ENCODE data around the gene SPTLC1.
"Not testable (repeated sequence)": the region's sequence is repeated elsewhere in the genome, so short reads cannot be mapped to it uniquely, and the experiment has no call there.

The SPTLC1 gene

DNA sequence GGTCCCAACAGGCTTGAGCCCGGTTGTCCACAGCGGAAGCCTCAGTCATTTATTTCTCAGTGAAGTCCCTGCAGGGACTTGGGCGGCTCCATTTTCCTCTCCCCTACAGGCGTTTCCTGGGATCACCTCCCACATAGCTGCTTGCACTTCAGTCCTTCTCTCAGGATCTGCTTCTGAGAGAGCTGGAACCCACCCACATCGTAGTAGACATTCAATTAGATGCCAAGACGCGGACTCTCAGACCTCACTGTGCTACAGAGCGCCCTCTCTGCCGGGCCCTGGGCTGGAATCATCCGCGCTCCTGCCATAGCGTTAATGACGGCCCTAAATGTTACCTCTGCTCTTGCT lies 111.2 kb downstream of the SPTLC1 start:
- DNase-seq (ENCODE audit: insufficient read length) (no peak), FAIRE-seq (no peak)
- TF ChIP-seq POLR2AphosphoS5 (IDR thresholded peaks at IDR 0.05; ENCODE audit: low read depth, low read length) (no peak), POLR2A (IDR thresholded peaks at IDR 0.05; ENCODE audit: low read depth, low read length) (no peak), TAF1 (IDR thresholded peaks at IDR 0.05; ENCODE audit: borderline replicate concordance, low read depth, low read length) (no peak)

DNA sequence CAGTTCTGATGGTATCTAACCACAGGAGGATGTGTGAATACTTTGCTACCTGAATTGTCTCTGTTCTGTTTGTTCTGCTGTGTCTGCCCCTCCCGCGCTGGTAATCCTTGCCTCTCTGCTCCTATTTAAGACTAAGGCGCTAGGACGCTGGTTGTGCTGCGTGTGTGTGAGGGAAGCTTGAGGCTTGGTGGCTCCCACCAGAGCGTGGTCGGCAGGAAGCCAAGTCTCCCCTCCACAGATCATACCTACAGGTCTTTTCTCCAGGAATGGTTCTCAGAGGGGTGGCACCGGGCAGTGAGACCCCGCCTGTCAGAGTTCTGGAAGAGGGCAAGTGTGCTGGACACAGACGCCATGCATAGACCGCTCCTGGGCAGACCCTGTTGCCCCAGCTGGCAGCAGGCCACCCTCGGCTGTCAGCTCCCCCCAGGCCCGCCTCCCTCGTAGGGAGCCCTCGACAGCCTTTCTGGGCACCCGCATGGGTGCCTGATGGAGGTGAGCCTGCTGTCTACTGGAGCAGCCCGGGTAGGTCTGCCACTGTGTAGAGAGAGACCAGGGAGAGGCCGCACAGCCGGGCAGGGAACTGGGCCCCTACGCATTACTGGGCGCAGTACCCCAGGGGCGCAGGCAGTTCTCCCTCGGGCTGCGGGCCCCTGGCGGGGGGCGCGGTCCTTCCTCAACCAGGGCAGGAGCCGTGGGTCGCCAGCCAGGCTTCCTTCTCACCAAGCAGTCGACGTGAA lies 111.7 kb downstream of the SPTLC1 start:
- DNase-seq (ENCODE audit: insufficient read length) (no peak), FAIRE-seq (no peak)
- no peak for TF ChIP-seq TAF1 (IDR thresholded peaks at IDR 0.05; ENCODE audit: borderline replicate concordance, low read depth, low read length)

GRCh38 chr9:92001948-92002347 lies 113.3 kb downstream of the SPTLC1 start:
- DNase-seq (ENCODE audit: insufficient read length); FAIRE-seq: not testable (repeated sequence)

- FAIRE-seq (no peak), DNase-seq (ENCODE audit: insufficient read length) (no peak)
- TF ChIP-seq POLR2A (IDR thresholded peaks at IDR 0.05; ENCODE audit: low read depth, low read length) = no peak
- TF ChIP-seq POLR2AphosphoS5 (IDR thresholded peaks at IDR 0.05; ENCODE audit: low read depth, low read length) = no peak
- TF ChIP-seq TAF1 (IDR thresholded peaks at IDR 0.05; ENCODE audit: borderline replicate concordance, low read depth, low read length) = no peak
Observed at GRCh38 chr9:92001244-92001643, 114.0 kb downstream of the SPTLC1 start.

DNA sequence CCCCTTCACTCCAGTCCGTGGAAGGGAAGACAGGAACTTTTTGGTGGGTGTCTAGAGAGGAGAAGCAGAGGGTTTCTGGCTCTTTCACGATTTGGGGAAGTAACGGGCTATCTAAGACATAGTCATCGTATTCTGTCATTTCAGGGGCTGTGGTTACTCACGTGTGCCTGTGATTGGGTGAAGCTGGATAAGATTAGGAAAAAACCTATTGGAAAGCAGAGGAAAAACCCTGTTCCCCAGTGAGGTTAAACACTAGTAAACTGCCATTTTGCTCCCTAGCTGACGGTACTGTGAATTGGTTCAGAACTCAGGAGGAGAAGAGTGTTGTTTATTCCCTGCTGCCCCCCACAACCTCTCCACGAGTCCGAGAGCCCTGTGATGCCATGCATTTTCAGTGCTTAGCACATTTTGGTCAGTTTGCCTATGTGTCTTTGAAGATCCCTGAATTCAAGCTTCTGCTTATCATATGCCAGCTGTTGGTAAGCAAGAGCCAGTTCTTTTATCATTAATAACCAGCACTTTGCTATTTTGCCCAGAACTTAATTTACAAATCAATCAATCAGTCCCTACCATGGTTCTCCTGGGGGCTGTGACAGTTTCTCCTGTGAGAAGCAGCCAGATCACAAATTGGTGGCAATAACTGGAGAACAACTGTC lies 120.1 kb downstream of the SPTLC1 start:
- FAIRE-seq (no peak), DNase-seq (ENCODE audit: insufficient read length) (no peak)
- TF ChIP-seq POLR2A (IDR thresholded peaks at IDR 0.05; ENCODE audit: low read depth, low read length) (no peak), POLR2AphosphoS5 (IDR thresholded peaks at IDR 0.05; ENCODE audit: low read depth, low read length) (no peak), TAF1 (IDR thresholded peaks at IDR 0.05; ENCODE audit: borderline replicate concordance, low read depth, low read length) (no peak)

DNA sequence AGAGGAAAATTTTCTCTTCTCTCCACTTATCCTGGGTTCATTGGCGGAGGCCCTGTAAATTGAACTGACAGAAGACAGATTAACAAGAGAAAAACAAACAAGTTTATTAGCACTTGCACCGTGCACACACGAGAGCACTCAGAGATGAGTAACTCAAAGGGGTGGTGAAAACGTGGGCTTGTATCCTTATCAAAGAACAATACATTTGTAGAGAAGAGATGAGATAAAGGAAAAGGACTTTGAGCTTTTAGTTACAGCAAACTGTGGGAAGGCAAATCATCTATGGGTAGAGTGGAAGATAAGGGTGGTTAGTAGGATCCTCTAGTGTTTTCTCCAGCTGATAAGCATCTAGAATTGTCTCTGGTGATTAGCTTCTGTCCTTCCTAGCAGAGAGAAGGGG lies 120.8 kb downstream of the SPTLC1 start:
- FAIRE-seq (no peak), DNase-seq (ENCODE audit: insufficient read length) (no peak)
- no peak for TF ChIP-seq POLR2A (IDR thresholded peaks at IDR 0.05; ENCODE audit: low read depth, low read length)
- no peak for TF ChIP-seq POLR2AphosphoS5 (IDR thresholded peaks at IDR 0.05; ENCODE audit: low read depth, low read length)
- TF ChIP-seq TAF1 (IDR thresholded peaks at IDR 0.05; ENCODE audit: borderline replicate concordance, low read depth, low read length) = no peak

GRCh38 chr9:91992461-91993041 lies 122.7 kb downstream of the SPTLC1 start:
- no peak for DNase-seq (ENCODE audit: insufficient read length)
- TF ChIP-seq POLR2AphosphoS5 (IDR thresholded peaks at IDR 0.05; ENCODE audit: low read depth, low read length) (no peak), POLR2A (IDR thresholded peaks at IDR 0.05; ENCODE audit: low read depth, low read length) (no peak), TAF1 (IDR thresholded peaks at IDR 0.05; ENCODE audit: borderline replicate concordance, low read depth, low read length) (no peak)
- FAIRE-seq = no peak

GRCh38 chr9:91991721-91992341 lies 123.4 kb downstream of the SPTLC1 start:
- DNase-seq (ENCODE audit: insufficient read length) = no peak

DNA sequence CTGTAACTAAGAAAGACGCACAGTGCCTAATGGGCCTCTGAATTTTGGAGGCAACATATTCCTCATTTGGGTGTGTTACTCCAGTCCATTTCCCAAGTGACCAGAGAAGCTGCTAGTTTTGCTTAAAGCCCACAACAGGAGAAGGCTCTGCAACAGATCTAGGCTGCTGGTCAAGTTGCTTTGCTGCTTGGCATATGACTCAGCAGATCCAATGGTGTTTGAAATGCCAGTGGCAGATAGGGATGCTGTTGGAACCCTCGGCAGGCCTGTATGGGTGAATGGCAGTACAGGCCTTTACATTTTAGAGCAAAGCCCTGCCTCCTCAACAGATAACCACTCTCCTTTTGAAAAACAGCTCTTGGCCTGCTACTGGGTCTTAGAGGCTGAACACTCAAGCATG lies 129.0 kb downstream of the SPTLC1 start:
- DNase-seq (ENCODE audit: insufficient read length) (no peak), FAIRE-seq (no peak)
- no peak for TF ChIP-seq POLR2AphosphoS5 (IDR thresholded peaks at IDR 0.05; ENCODE audit: low read depth, low read length)
- no peak for TF ChIP-seq TAF1 (IDR thresholded peaks at IDR 0.05; ENCODE audit: borderline replicate concordance, low read depth, low read length)
- TF ChIP-seq POLR2A (IDR thresholded peaks at IDR 0.05; ENCODE audit: low read depth, low read length) = no peak

More at GRCh38 chr9:91991721-91992341, 123.4 kb downstream of the SPTLC1 start:
- no peak for TF ChIP-seq POLR2AphosphoS5 (IDR thresholded peaks at IDR 0.05; ENCODE audit: low read depth, low read length)
- TF ChIP-seq POLR2A (IDR thresholded peaks at IDR 0.05; ENCODE audit: low read depth, low read length) = no peak
- no peak for TF ChIP-seq TAF1 (IDR thresholded peaks at IDR 0.05; ENCODE audit: borderline replicate concordance, low read depth, low read length)
- FAIRE-seq = no peak

DNA sequence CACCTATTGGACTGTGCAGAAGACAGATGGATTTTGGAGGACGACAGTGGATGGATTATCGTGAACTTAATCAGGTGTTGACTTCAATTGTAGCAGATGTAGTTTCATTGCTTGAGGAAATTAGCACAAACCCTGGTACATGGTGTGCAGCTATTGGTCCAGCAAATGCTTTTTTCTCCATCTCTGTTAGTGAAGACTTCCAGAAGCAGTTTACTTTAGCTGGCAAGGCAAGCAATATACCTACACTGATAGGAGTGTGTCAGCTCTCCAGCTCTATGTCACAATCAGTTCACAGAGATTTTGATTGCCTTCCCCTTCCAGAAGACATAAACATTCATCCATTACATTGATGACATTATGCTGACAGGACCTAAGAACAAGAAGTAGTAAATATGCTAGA lies 129.5 kb downstream of the SPTLC1 start:
- FAIRE-seq = no peak
- no peak for DNase-seq (ENCODE audit: insufficient read length)
- TF ChIP-seq POLR2AphosphoS5 (IDR thresholded peaks at IDR 0.05; ENCODE audit: low read depth, low read length) = no peak
- TF ChIP-seq POLR2A (IDR thresholded peaks at IDR 0.05; ENCODE audit: low read depth, low read length) = no peak
- TF ChIP-seq TAF1 (IDR thresholded peaks at IDR 0.05; ENCODE audit: borderline replicate concordance, low read depth, low read length) = no peak
